Measurements from ENCODE around the gene PCED1B.
A peak's percentile ranks its signal among the peaks of the same experiment; 100 is the strongest.
"Not testable (repeated sequence)": the region's sequence is repeated elsewhere in the genome, so short reads cannot be mapped to it uniquely, and the experiment has no call there.

PCED1B gene

GRCh38 chr12:47178014-47178413, 98.6 kb downstream of the PCED1B start:
- DNase-seq, result no peak

DNA sequence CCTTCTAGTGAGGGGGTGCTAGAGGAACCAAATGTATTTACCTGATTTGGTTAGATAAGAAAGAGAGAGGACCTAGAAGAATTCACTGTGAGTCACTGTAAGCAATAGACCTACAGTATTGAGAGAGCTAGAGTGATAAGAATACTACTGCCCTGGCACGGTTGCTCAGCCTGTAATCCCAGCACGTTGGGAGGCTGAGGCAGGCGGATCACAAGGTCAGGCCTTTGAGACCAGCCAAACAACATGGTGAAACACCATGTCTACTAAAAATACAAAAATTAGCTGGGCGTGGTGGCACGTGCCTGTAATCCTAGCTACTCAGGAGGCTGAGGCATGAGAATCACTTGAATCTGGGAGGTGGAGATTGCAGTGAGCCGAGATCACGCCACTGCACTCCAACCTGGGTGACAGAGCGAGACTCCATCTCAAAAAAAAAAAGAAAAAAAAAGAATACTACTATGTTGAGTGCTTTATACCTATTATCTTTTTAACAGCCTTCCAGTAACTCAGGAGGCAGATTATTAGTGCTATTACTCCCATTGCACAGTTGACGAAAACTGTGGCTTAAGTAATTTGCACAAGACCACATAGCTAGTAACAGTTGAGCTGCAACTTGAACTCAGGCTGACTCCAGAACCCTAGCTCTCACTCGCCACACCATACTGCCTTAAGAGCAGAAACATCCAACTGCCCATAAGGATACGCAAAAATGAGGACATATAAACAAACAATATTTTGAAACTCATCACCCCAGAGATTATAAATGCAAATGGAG, 102.9 kb downstream of the PCED1B start:
- DNase-seq, result not testable (repeated sequence)

DNA sequence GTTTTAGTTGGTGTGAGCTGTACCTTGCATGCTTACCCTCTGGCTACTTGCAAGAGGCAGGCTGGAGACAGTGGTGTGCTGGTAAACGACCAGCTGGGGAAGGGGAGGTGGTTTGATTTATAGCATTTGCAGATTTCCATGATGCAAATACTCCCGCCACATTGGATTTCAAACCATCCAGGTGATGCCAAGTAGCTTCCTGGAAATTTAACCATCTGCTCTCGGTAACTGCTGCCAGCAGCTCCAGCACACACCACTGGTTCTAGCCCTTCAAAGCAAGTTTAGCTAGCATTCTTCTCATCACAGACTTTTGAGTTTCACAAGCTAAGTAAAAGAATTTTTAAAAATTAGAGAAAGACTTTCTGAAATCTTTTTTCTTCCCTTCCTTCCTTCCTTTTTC, 104.8 kb downstream of the PCED1B start:
- DNase-seq, result no peak

DNA sequence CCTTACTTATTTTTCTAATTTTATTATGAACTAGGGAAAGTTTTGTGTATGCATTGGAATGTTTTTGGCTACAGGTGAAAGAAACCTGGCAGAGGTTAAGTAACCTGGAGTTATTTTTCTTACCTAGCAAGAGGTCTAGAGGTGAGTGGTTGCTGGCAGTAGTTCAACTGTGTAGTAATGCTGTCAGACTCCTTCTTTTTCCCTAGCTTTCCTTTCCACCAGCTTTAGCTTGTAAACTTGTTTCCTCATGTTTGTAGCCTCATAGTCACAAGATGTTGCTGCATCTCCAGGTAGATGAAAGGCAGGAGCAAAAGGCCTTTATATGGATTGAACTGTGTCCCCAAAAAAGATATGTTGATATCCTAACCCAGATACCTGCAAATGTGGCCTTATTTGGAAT, 105.4 kb downstream of the PCED1B start:
- DNase-seq, result no peak

DNA sequence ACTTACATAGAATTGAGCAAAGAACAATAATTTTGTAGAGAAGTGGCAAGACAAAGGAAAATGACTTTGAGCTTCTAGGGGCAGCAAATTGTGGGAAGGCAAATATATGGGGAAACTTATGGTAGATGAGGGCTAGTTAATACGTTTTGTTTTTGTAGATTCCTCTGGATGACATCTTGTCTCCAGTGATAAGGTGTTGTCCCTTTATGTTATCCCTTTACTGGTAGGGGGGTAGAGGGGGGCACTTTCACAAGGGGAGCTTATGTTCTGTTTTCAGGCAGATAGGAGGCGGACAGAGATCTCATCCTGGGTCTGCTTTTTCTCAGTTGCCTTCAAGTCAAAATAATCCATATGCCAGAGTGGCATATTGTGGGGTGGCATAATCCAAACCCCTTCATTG, 106.8 kb downstream of the PCED1B start:
- no peak for DNase-seq

DNA sequence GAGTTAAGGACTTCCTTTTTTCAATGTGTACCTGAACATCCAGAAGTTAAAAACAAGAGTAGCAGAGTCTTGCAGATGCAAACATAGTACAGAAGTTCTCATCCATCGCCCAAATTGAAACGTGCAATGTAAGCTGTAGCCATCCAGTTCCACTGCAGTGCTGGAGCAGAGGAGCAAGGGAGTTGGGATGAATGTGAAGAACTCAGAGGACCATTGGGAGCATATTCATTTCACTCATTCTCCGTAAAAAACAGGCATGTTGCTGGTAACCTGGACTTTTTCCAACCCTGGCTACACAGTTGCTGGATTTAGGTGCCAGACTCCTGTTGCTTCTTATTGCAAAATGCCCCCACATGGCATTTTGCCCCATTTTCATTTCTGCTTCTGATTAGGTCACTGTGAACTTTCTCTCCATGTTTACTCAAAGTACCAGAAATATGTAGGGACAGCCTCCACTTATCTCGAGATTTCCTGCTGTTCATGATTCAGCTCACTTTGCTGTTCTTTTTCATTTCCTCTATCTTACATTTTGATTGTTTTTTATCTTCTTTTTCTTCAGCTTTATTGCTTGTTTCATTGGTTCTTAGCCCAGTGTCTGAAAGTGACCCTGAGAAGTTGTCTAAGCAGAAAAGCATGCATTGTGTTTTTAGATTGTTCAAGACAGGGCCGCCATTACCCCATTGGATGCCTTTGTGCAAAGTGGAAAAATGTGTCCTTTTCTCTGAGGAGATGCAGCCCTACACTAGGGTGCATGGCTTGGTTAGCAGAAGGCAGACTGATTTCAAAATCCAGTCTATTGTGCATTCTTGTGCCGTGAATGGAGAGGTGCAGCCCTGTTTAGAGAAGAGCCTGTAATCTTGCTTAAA, 109.4 kb downstream of the PCED1B start:
- no peak for DNase-seq

DNA sequence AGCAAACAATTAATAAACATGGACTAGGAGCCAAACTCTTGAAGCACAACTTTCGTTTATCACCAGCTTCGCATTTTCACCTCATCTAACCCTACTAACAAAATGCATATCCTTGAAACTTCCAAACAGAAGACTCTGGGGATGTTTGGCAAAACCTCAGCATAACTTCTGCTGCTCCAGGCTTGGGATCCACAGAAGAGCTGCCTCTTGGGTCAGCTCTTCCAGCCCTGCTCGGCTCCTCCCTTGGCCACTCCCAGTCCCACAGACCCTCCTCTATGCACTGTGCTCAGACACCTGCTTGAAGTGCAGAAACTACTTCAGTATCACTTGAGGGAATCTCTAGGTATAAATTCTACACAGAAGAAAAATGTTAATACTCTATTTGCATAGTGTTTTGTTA, 110.3 kb downstream of the PCED1B start:
- DNase-seq, result no peak

DNA sequence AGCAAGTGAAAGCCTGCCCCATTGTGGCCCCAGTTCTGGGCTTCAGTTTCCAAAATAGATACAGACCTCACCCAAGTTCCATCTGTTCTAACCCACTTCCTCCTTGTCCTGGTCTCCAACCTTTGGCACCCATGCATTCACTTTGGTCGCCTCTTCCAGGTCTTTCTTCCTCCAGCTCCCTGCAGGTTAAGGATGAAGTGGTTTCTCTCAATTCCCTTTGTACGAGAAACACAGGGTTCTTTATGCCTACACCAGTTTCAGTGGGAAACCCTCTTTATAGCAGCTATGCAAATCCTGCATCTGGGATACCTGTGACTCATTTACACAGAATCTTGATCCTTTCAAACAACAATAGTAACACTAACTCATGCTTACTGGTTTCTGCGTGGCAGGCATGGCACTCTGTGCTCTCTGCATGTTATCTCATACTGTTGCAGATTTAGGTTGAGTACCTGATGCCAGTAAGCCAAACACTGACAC, 110.9 kb downstream of the PCED1B start:
- DNase-seq, result peak; percentile 46

DNA sequence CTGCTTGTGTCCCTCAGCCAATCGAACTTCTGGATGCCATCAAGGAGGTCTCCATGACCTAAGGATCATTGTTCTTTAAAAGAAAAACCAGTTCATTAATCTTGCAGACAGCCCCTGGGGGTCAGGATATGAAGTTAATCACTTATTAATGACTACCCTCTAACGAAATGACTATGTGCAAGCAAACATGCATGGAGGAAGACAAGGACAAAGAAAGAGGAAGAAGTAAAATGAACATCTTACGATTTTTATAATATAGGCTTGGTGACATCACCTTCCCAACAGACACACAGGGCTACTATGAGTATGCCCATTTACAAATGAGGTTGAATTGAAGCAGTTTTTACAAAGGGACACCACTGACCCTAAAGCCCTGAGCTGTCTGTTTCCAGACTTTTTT, 111.5 kb downstream of the PCED1B start:
- no peak for DNase-seq

- no peak for DNase-seq
These were observed 112.6 kb downstream of the PCED1B start for GRCh38 chr12:47192051-47192450.

- peak; percentile 33 for DNase-seq
These were observed 113.6 kb downstream of the PCED1B start for GRCh38 chr12:47193066-47193465.

DNA sequence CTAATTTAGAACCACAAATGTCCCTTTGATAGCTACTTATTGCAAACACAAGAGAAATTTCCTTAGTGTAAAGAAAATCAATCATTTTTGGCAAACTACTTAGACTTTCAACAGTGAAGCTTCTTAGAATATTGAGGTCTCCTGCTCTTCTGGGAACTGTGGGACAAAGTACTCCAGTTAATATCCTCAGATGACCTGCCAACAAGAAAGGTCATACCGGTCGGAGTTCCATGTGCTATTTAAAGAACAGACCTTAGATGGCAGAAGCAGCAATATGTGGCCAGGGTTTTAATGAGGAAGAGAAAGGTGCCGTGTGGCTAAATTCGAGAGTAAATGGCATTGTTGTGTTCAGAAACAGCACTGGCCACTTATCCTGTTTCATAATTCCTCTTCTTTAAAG, 115.1 kb downstream of the PCED1B start:
- no peak for DNase-seq

- no peak for DNase-seq
These were observed 121.0 kb downstream of the PCED1B start for GRCh38 chr12:47200446-47200845.

GRCh38 chr12:47201190-47201589, 121.8 kb downstream of the PCED1B start:
- DNase-seq, result not testable (repeated sequence)

DNA sequence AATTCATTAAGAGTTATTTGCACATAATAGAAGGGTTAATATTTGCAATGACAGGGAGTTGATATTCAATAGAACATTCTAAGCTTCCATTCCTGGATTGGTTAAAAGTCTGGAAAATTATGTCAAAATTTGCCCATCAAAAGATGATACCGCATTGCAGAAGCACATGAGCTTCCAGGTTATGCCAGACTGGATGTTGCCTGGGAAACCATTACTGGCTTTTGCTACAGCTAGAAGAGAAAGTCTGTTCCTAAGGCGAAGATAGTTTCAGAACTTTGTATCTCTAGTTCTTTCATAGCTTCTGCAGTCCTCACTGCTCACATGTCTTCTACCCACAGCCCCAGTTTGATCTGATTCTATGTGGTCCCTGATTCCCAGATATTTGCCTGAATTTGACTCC, 122.8 kb downstream of the PCED1B start:
- no peak for DNase-seq

DNA sequence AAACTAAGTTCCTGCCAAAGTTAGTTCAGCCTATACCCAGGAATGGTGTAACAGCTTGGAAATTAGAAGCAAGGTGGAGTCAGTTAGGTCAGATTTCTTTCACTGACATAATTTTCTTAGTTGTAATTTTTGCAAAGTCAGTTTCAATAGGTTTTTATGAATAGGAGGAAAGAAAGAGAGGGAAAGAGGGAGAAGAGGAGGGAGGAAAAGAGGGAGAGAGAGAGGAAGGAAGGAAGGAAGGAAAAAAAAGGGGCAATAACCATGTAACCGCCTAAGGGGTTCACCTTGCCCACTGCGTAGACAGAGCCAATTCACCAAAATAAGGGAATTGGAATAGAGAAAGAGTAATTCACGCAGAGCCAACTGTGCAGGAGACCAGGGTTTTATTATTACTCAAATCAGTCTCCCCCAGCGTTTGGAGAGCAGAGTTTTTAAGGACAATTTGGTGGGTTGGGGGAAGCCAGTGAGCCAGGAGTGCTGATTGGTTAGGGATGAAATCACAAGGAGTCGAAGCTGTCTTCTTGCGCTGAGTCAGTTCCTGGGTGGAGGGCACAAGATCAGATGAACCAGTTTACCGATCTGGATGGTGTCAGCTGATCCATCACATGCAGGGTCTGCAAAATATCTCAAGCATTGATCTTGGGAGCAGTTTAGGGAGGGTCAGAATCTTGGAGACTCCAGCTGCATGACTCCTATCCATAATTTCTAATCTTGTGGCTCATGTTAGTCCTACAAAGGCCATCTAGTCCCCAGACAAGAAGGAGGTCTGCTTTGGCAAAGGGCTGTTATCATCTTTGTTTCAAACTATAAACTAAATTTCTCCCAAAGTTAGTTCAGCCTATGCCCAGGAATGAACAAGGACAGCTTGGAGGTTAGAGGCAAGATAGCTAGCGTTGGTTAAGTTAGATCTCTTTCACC, 126.4 kb downstream of the PCED1B start:
- DNase-seq, result peak; percentile 68

DNA sequence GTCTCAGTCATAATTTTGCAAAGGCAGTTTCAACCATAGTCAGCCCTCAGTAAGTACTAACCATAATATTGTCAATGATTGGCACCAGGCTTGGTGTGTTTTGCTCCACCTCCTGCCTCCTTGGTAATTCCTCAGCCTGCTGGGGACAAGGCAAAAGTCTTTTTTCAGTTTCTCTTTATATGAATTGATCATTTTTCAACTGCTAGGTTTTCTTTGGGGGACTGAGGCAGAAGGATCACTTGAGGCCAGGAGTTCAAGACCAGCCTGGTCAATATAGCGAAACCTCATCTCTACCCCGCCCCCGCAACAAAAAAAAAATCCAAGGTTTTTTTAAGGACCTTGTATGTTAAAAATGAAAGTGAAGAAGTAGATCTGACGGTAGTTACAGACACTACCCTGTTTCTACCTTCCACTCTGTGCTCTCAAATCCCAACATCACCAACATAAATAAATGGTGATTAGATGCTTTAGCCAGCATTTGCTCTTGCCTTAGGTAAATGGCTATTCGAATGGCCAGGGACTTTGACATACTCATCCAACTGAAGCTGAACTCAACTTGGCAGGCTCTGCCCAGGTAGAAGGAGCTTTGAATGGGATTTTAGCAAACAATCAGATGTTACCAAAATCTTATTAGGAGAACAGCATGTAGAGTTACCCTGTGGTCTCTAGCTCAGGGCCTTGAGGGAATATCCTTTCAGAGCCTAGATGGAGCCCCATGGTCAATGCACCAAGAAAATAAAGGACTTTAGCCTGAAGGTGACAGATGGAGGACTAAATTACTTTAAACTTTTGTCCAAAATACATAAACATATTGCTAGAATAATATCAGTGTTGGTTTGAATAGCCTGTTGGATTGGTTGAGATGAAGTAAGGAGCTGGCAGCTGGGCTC, 127.3 kb downstream of the PCED1B start:
- no peak for DNase-seq

DNA sequence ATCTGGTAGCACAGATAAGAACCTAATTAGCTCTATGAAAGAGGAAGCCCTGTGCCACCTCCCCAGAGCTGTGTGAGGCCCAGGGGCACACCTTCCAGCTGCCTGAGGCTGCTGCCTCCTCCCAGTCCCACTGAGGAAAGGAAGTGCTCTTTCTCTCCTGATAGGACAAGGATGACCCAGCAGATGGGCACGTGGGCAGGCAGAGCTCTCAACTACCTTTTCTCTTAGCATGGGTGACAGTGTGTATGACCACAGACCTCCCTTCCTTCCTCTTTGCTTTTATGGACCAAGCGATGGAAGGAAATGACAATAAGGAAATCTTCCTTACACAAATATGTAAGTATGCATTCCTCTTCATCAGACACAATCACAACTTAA, 127.9 kb downstream of the PCED1B start:
- peak; percentile 60 for DNase-seq

GRCh38 chr12:47207829-47208248, 128.4 kb downstream of the PCED1B start:
- peak; percentile 23 for DNase-seq

- DNase-seq, result no peak
These were observed 129.6 kb downstream of the PCED1B start for GRCh38 chr12:47209014-47209413.

DNA sequence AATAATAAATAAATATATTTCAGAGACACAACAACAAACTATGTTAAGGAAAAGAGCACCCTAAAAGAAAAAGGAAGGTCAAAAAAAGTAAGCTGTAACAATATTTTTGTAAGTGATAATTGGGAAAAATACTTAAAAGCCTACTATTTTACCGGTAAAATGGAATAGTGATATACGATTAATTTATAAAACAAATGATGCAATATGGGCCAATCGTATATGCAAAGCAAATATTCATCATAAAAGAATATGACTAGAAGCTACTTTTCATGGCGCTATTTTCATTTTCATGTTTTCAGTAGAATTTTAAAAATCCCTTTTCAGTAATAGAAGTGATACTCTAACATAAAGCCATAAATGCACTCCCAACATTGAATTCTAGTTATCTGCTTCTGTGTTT, 131.4 kb downstream of the PCED1B start:
- DNase-seq, result no peak

GRCh38 chr12:47212701-47213039, 133.2 kb downstream of the PCED1B start:
- DNase-seq, result no peak

All from CD4-positive, alpha-beta T cell treated with Interleukin-17A for 4 hours (primary cell).